Heart right ventricle (tissue), 16 donors: ENCODE results near the gene HLCS. TPM values are rescaled to one million over a fixed set of nuclear protein-coding genes. Genes with fewer than 3 reads are reported as not detected.

Source experiments
- ATAC-seq, 8 donors: fragments of 200-7000 bp; cut with Tn5 transposase; one replicate each; pipeline ENCODE4 v1.9.1; 2020; ENCODE audit warnings: mild to moderate bottlenecking in 8 of 8, moderate library complexity in 8 of 8, moderate number of reproducible peaks in 1 of 8
- DNase-seq, 2 donors: peaks; one replicate each; pipeline ENCODE4 v3.0.0-alpha.2; 2020
- H3K27ac ChIP-seq, 10 donors: fragments of 200-600 bp; sonication (generic) in 2 of 10; one replicate each; pipeline versions ENCODE4 v1.5.0 to v1.8.0; 2020 to 2022; ENCODE audit warnings: mild to moderate bottlenecking in 3 of 10
- H3K27me3 ChIP-seq, 7 donors: fragments of 200-600 bp; one replicate each; pipeline ENCODE4 v1.8.0; 2021 to 2022; ENCODE audit warnings: mild to moderate bottlenecking in 2 of 7
- H3K36me3 ChIP-seq, 9 donors: fragments of 200-600 bp; sonication (generic) in 1 of 9; one replicate each; pipeline versions ENCODE4 v1.5.0 to v1.8.0; 2020 to 2022; ENCODE audit warnings: mild to moderate bottlenecking in 2 of 9
- H3K4me1 ChIP-seq, 9 donors: fragments of 200-600 bp; sonication (generic) in 1 of 9; one replicate each; pipeline versions ENCODE4 v1.5.0 to v1.8.0; 2020 to 2022; ENCODE audit warnings: mild to moderate bottlenecking in 4 of 9
- H3K4me3 ChIP-seq, 10 donors: fragments of 200-600 bp; sonication (generic) in 2 of 10; one replicate each; pipeline versions ENCODE4 v1.5.0 to v1.8.0; 2020 to 2022; ENCODE audit warnings: mild to moderate bottlenecking in 7 of 10, moderate library complexity in 2 of 10
- H3K9me3 ChIP-seq, 11 donors: fragments of 200-600 bp in 10 of 11; sonication (generic) in 2 of 11; one replicate each; pipeline versions ENCODE4 v1.5.0 to v1.8.0; 2013 to 2022; ENCODE audit warnings: mild to moderate bottlenecking in 2 of 11, control low read depth in 1 of 11, moderate library complexity in 1 of 11
- WGBS, 2 donors: extraction: QIAGEN DNeasy Blood & Tissue Kit; methylation state at CpG; one replicate each; pipeline ENCODE4 v1.1.7; 2013; ENCODE audit warnings: inconsistent platforms in 1 of 2; 5-methylcytosine and 5-hydroxymethylcytosine counted together
- intact Hi-C, 10 donors: fragments of 100-400 bp; cut with DNase I; formaldehyde crosslinking; loops; one replicate each; pipeline versions ENCODE4 v1.11.1 to v1.14.2; 2022
- polyA plus RNA-seq, 2 donors: library from polyadenylated mRNA; stranded (reverse); fragments of 200-250 nt; gene quantifications; one replicate each; pipeline ENCODE4 v1.2.3, GENCODE V29; 2013
- total RNA-seq, 10 donors: library from RNA; stranded (reverse); fragmentation: NEBNext Ultra II Directional in 3 of 10; extraction: Animal tissue kit (Norgen Biotek cat#: 25700) in 3 of 10; gene quantifications; one replicate each; pipeline versions ENCODE4 v1.2.1 to v1.2.4, GENCODE V29; 2021 to 2023
- TF ChIP-seq, protein P1 (sequence below), 9 donors: fragments of 200-600 bp; sonication (generic) in 2 of 9; IDR thresholded peaks; one replicate each; pipeline versions ENCODE4 v1.5.0 to v1.8.0; 2021 to 2022; ENCODE audit warnings: antibody characterized with exemption in 9 of 9, mild to moderate bottlenecking in 5 of 9, moderate library complexity in 1 of 9
- donor health status: Arrhythmogenic right ventricular cardiomyopathy.
- donor health status: ischemic (EF 13 %, LVEDD 7.1; RV severe dilation, severe dysfunction).
- donor health status: healthy with polysubstance abuse.
- donor health status: DM: no; HTN: yes; CAD: no.
- donor health status: DM: no; HTN: no; CAD: no.
- donor health status: ischemic (EF 25% LVEDD 6.9; RV normal size, moderate dysfunction).
- donor health status: ischemic (EF 25% LVEDD 5.7; RV mildly dilated, moderate dysfunction).
- donor health status: healthy.
- donor health status: DM: yes; HTN: yes; CAD: no.
- donor health status: Ischemic cardiomyopathy.
- donor health status: ischemic (EF 35%, LVEDD 5.7; RV mildly dilated, moderate dysfunction).
- donor health status: nonischemic (EF 11% LVEDD 7.7; RV severe dilation, severe dysfunction).
- donor health status: DM: yes; HTN: yes; CAD: no.
- donor health status: PGD.
- donor health status: ischemic (EF 29% LVEDD 5.4; RV normal size, mild dysfunction).
- donor health status: nonischemic (EF 23%, LVEDD 6.1; RV moderate dilation, normal function).

The HLCS gene
- total and polyA plus RNA-seq, 12 donors: 2.0 to 9.6 (median 6.7) TPM

DNA sequence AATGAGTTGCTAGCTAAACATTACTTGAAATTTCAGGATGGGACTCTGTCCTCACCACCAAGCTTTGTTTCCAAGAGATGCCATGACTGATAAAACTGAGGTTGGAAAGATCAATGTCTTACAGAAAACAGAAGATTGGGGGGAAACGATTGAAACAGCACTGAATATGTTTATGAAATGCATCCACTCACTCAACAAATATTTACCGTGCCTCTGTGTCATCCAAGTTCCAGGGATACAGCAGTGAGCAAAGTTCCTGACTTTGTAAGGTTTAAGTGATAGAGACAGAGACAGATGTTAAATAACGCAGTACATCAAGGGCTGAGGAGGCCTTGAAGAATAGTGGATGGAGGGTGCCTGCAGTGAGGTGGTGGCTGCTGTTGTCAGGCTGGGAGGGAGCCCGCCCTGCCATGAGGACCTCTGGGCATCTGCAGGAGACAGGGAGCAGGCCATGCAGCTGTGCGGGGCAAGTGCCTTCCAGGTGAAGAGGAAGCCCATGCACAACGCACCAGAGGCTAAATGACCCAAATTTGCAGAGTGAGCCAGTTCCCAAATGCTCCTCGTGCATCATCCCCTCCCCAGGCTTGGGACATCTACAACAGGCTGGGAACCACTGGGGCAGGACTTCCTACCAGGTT, 108.0 kb downstream of the HLCS start:
- H3K27me3 ChIP-seq: no peaks in the 10 kb centered on the region
- H3K9me3 ChIP-seq: no peaks in the 10 kb centered on the region
- WGBS, 2 donors: 95% methylated on average over 7 of the region's 7 CpGs
- ATAC-seq (no peak), DNase-seq (no peak)
- TF ChIP-seq, protein P1, sequence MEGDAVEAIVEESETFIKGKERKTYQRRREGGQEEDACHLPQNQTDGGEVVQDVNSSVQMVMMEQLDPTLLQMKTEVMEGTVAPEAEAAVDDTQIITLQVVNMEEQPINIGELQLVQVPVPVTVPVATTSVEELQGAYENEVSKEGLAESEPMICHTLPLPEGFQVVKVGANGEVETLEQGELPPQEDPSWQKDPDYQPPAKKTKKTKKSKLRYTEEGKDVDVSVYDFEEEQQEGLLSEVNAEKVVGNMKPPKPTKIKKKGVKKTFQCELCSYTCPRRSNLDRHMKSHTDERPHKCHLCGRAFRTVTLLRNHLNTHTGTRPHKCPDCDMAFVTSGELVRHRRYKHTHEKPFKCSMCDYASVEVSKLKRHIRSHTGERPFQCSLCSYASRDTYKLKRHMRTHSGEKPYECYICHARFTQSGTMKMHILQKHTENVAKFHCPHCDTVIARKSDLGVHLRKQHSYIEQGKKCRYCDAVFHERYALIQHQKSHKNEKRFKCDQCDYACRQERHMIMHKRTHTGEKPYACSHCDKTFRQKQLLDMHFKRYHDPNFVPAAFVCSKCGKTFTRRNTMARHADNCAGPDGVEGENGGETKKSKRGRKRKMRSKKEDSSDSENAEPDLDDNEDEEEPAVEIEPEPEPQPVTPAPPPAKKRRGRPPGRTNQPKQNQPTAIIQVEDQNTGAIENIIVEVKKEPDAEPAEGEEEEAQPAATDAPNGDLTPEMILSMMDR (IDR thresholded peaks at IDR 0.05): no peak
- H3K36me3 ChIP-seq: no peaks in the 10 kb centered on the region
- H3K4me1 ChIP-seq: peaks cover 3 to 26% (median 9%) of the 10 kb centered on the region in 9 donors
- intact Hi-C loops: loop anchor here in 5 of 10 donors (10.0 kb wide), 3 partner anchors 56 to 224 kb away; no protein-coding TSS in a partner anchor
- H3K27ac ChIP-seq: no peak overlapping the region
- H3K4me3 ChIP-seq: no peak overlapping the region

DNA sequence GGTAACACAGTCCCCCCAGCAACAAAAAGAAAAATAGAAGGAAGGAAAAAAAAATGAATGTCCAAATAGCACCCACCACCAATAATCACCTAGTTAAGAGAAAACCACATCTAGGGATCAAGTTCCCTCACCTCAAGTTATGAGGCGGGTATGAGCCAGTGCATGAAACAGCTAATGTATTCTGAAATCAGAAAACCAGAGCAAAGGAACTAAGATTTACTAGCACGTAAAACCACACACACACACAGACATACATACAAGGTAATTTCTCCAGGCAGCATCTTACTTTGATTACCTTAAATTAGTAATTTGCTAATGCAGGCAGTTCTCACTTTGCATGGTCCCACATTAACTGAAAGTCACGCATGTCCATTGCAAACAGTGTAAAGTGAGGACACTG, 109.8 kb downstream of the HLCS start:
- intact Hi-C loops: loop anchor here in 5 of 10 donors (10.0 kb wide), 3 partner anchors 58 to 222 kb away; no protein-coding TSS in a partner anchor
- ATAC-seq (no peak), DNase-seq (no peak)
- Histone ChIP-seq H3K27ac (no peak overlapping the region), H3K9me3 (no peaks in the 10 kb centered on the region), H3K4me3 (no peak overlapping the region), H3K4me1 (peaks cover 3 to 26% (median 9%) of the 10 kb centered on the region in 9 donors), H3K27me3 (no peaks in the 10 kb centered on the region), H3K36me3 (no peaks in the 10 kb centered on the region)
- WGBS, 2 donors: 98% methylated on average over 3 of the region's 3 CpGs
- TF ChIP-seq, protein P1 (IDR thresholded peaks at IDR 0.05): no peak

DNA sequence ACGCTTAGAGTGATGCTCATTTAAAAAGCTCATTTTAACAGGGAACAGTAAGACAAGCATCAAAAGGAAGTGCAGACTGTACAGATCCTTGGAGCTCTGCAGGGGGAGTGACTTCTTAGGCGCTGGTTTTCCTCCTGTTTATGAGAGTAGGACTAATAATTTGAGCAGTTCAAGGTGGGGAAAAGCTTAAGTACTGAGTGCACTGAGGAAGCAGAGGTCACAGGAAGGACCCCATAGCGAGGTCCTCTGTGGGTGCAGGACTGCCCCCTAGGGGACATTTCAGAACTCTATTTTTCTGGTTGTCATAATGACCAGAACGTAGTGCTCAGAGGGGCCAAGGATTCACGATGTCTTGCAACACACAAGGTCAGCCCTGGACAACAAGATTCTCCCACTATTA, 112.1 kb downstream of the HLCS start:
- peak; percentile 38 to 86 (median 66) for ATAC-seq
- TF ChIP-seq, protein P1 (IDR thresholded peaks at IDR 0.05): peak; percentile 32 to 79 (median 66)
- WGBS, 2 donors: 28 to 38% methylated on average over 5 of the region's 5 CpGs
- DNase-seq: peak in 1 of 2 donors; percentile 41
- no peak overlapping the region for H3K4me3 ChIP-seq
- no peak overlapping the region for H3K27ac ChIP-seq
- H3K36me3 ChIP-seq: no peaks in the 10 kb centered on the region
- no peaks in the 10 kb centered on the region for H3K9me3 ChIP-seq
- intact Hi-C loops: loop anchor here in 8 of 10 donors (5.0 to 10.0 kb wide), 5 partner anchors 60 to 220 kb away; no protein-coding TSS in a partner anchor
- peaks cover 0 to 9% (median 0%) of the 10 kb centered on the region in 9 donors for H3K4me1 ChIP-seq
- H3K27me3 ChIP-seq: no peaks in the 10 kb centered on the region

GRCh38 chr21:36852864-36853263, 113.6 kb downstream of the HLCS start:
- DNase-seq (no peak), ATAC-seq (no peak)
- no peaks in the 10 kb centered on the region for H3K27me3 ChIP-seq
- 88% methylated on average over 4 of the region's 4 CpGs for WGBS, 2 donors
- H3K9me3 ChIP-seq: no peaks in the 10 kb centered on the region
- TF ChIP-seq, protein P1 (IDR thresholded peaks at IDR 0.05): no peak
- H3K4me3 ChIP-seq: no peak overlapping the region
- H3K27ac ChIP-seq: no peak overlapping the region
- H3K36me3 ChIP-seq: no peaks in the 10 kb centered on the region
- H3K4me1 ChIP-seq: peaks cover 0 to 9% (median 0%) of the 10 kb centered on the region in 9 donors
- intact Hi-C loops: loop anchor here in 8 of 10 donors (2.0 to 10.0 kb wide), 6 partner anchors 62 to 218 kb away; no protein-coding TSS in a partner anchor
